ENCODE measurements around the gene PCGF1. TPM values are rescaled to one million over a fixed set of nuclear protein-coding genes. Genes with fewer than 3 reads are reported as not detected.

The PCGF1 gene
- total and polyA plus RNA-seq, 2 of the 13 experiments (the other 11 are each of a cell fraction or from before 2014, with no cell fraction given): 20.4 to 22.6 TPM

DNA sequence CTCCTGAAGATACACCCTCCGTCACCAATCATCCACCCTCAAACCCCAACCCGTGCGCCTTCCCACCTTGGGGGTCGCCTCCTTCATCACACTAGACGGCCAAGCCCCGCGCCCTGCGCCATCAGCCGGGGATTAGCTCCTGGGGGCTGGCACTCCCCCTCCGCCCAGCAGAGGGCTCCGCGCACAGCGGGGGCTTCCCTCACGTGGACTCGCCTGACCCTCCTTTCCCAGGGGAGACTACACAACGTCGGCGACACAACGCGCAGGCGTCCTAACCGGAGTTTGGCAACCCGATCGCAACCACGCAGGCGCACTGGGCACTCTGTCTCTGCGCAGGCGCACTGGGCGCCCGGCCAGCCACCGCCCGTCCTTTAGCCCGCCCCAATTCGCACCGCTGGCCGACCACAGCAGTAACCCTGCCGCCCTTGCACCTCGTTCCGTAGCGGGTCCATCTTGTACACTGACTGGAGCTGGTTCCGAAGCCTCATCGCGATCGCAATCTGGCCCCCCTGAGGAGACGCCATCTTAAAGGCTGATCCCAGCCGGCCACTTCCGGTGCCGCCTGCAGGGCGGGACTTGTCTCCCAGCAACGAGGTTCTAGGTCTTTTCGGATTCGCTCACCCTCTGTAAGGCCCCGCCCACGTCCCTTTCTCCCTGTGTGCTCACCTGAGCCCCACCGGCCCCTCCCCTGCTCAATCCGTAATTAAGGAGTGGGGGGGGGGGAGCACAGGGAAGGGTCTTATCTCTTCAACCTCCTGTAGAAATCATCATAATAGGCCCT is at the start of gene PCGF1 (continued):
- TF ChIP-seq ZNF792 (CRISPR knock-in tag; IDR thresholded peaks at IDR 0.05): peak; percentile 56; the same call in 1 of the 2 replicates
- TF ChIP-seq SRSF4 (IDR thresholded peaks at IDR 0.05; ENCODE audit: low read depth, low read length, poor library complexity, severe bottlenecking): no peak
- peak; percentile 23; the same call in 1 of the 2 replicates for TF ChIP-seq SP5 (CRISPR knock-in tag; IDR thresholded peaks at IDR 0.05; ENCODE audit: borderline replicate concordance, low read depth)
- TF ChIP-seq FLYWCH1 (CRISPR knock-in tag; IDR thresholded peaks at IDR 0.05): no peak
- peak; percentile 91 for TF ChIP-seq ZNF777 (CRISPR knock-in tag; IDR thresholded peaks at IDR 0.05)
- peak; percentile 90; the same call in 1 of the 2 replicates for TF ChIP-seq DNMT3B (CRISPR knock-in tag; conservative IDR thresholded peaks at IDR 0.05)
- peak; percentile 70 for TF ChIP-seq BRCA1 (CRISPR knock-in tag; IDR thresholded peaks at IDR 0.05)
- TF ChIP-seq, protein P1, sequence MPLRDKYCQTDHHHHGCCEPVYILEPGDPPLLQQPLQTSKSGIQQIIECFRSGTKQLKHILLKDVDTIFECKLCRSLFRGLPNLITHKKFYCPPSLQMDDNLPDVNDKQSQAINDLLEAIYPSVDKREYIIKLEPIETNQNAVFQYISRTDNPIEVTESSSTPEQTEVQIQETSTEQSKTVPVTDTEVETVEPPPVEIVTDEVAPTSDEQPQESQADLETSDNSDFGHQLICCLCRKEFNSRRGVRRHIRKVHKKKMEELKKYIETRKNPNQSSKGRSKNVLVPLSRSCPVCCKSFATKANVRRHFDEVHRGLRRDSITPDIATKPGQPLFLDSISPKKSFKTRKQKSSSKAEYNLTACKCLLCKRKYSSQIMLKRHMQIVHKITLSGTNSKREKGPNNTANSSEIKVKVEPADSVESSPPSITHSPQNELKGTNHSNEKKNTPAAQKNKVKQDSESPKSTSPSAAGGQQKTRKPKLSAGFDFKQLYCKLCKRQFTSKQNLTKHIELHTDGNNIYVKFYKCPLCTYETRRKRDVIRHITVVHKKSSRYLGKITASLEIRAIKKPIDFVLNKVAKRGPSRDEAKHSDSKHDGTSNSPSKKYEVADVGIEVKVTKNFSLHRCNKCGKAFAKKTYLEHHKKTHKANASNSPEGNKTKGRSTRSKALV (CRISPR knock-in tag; IDR thresholded peaks at IDR 0.05): 0 out of 2 replicates have a peak, but pooled peaks have one; percentile 31
- TF ChIP-seq MEIS2 (CRISPR knock-in tag; IDR thresholded peaks at IDR 0.05): no peak; the same call in 1 of the 2 replicates
- TF ChIP-seq, protein P2, sequence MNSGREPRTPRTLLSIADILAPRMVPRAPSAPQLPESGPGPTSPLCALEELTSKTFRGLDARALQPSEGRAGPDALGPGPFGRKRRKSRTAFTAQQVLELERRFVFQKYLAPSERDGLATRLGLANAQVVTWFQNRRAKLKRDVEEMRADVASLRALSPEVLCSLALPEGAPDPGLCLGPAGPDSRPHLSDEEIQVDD (CRISPR knock-in tag; IDR thresholded peaks at IDR 0.05; ENCODE audit: borderline replicate concordance): peak; percentile 55; the same call in 1 of the 2 replicates
- TF ChIP-seq, protein P3, sequence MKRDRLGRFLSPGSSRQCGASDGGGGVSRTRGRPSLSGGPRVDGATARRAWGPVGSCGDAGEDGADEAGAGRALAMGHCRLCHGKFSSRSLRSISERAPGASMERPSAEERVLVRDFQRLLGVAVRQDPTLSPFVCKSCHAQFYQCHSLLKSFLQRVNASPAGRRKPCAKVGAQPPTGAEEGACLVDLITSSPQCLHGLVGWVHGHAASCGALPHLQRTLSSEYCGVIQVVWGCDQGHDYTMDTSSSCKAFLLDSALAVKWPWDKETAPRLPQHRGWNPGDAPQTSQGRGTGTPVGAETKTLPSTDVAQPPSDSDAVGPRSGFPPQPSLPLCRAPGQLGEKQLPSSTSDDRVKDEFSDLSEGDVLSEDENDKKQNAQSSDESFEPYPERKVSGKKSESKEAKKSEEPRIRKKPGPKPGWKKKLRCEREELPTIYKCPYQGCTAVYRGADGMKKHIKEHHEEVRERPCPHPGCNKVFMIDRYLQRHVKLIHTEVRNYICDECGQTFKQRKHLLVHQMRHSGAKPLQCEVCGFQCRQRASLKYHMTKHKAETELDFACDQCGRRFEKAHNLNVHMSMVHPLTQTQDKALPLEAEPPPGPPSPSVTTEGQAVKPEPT (CRISPR knock-in tag; IDR thresholded peaks at IDR 0.05; ENCODE audit: low read depth): peak; percentile 72; the same call in 1 of the 2 replicates
- TF ChIP-seq RAD51 (IDR thresholded peaks at IDR 0.05; ENCODE audit: borderline replicate concordance): no peak
- no peak for TF ChIP-seq ZNF367 (CRISPR knock-in tag; IDR thresholded peaks at IDR 0.05; ENCODE audit: borderline replicate concordance)
- no peak for TF ChIP-seq HMGA1 (CRISPR knock-in tag; conservative IDR thresholded peaks at IDR 0.05)
- no peak for TF ChIP-seq NBN (conservative IDR thresholded peaks at IDR 0.05)
- TF ChIP-seq CBX1 (IDR thresholded peaks at IDR 0.05; ENCODE audit: low read depth): peak; percentile 66
- peak; percentile 77; the same call in 1 of the 2 replicates for TF ChIP-seq ZNF563 (CRISPR knock-in tag; IDR thresholded peaks at IDR 0.05)
- no peak for TF ChIP-seq GATA4 (IDR thresholded peaks at IDR 0.05; ENCODE audit: borderline replicate concordance, low read depth)
- TF ChIP-seq, protein P4, sequence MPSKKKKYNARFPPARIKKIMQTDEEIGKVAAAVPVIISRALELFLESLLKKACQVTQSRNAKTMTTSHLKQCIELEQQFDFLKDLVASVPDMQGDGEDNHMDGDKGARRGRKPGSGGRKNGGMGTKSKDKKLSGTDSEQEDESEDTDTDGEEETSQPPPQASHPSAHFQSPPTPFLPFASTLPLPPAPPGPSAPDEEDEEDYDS (CRISPR knock-in tag; IDR thresholded peaks at IDR 0.05): peak; percentile 80
- no peak for TF ChIP-seq HOXA7 (CRISPR knock-in tag; IDR thresholded peaks at IDR 0.05)
- no peak; the same call in 1 of the 2 replicates for TF ChIP-seq ZNF253 (CRISPR knock-in tag; IDR thresholded peaks at IDR 0.05; ENCODE audit: borderline replicate concordance)
- no peak for TF ChIP-seq FOXM1 (CRISPR knock-in tag; IDR thresholded peaks at IDR 0.05)
- no peak for TF ChIP-seq NFIC (IDR thresholded peaks at IDR 0.05; ENCODE audit: low read length)
- TF ChIP-seq MIER2 (CRISPR knock-in tag; IDR thresholded peaks at IDR 0.05): peak; percentile 13; the same call in 1 of the 2 replicates
- TF ChIP-seq, protein P5, sequence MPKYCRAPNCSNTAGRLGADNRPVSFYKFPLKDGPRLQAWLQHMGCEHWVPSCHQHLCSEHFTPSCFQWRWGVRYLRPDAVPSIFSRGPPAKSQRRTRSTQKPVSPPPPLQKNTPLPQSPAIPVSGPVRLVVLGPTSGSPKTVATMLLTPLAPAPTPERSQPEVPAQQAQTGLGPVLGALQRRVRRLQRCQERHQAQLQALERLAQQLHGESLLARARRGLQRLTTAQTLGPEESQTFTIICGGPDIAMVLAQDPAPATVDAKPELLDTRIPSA (CRISPR knock-in tag; IDR thresholded peaks at IDR 0.05; ENCODE audit: borderline replicate concordance): peak; percentile 27; the same call in 1 of the 2 replicates
